Activated naive CD4-positive, alpha-beta T cell treated with anti-CD3 and anti-CD28 coated beads for 36 hours (primary cell): ENCODE data around the gene TAT. TPM values are rescaled to one million over a fixed set of nuclear protein-coding genes. Genes with fewer than 3 reads are reported as not detected.
"Not testable (repeated sequence)": the region's sequence is repeated elsewhere in the genome, so short reads cannot be mapped to it uniquely, and the experiment has no call there.

ENCODE experiments used
- CTCF ChIA-PET: fragments of 350-600 bp; sonication (Branson Sonifier 250); formaldehyde crosslinking; loops from one replicate; lab custom pipeline; 2021; ENCODE audit warnings: antibody characterized with exemption; lab: Charles Lee
- DNase-seq: peaks from one replicate; pipeline ENCODE4 v3.0.0-alpha.2; 2020
- H3K27ac Mint-ChIP-seq: one replicate; pipeline ENCODE4 v1.8.0; 2021; ENCODE audit warnings: mild to moderate bottlenecking, mixed read lengths
- H3K27me3 Mint-ChIP-seq: one replicate; pipeline ENCODE4 v1.8.0; 2021; ENCODE audit warnings: low read depth, mixed read lengths
- H3K36me3 Mint-ChIP-seq: one replicate; pipeline ENCODE4 v1.8.0; 2021; ENCODE audit warnings: low read depth, mixed read lengths
- H3K4me1 Mint-ChIP-seq: one replicate; pipeline ENCODE4 v1.8.0; 2021; ENCODE audit warnings: low read depth, mixed read lengths
- H3K4me3 Mint-ChIP-seq: one replicate; pipeline ENCODE4 v1.8.0; 2021; ENCODE audit warnings: mild to moderate bottlenecking, moderate library complexity, mixed read lengths
- H3K9me3 Mint-ChIP-seq: one replicate; pipeline ENCODE4 v1.8.0; 2021; ENCODE audit warnings: mixed read lengths
- intact Hi-C: fragments of 100-400 bp; cut with micrococcal nuclease; formaldehyde crosslinking; loops from one replicate; pipeline ENCODE4 v1.15.1; 2023
- total RNA-seq, 2 experiments: library from RNA; stranded (reverse); gene quantifications; one replicate each; pipeline ENCODE4 v1.2.3, GENCODE V29; 2021

Gene TAT
- total RNA-seq, 2 experiments from 2014 or later = not detected

DNA sequence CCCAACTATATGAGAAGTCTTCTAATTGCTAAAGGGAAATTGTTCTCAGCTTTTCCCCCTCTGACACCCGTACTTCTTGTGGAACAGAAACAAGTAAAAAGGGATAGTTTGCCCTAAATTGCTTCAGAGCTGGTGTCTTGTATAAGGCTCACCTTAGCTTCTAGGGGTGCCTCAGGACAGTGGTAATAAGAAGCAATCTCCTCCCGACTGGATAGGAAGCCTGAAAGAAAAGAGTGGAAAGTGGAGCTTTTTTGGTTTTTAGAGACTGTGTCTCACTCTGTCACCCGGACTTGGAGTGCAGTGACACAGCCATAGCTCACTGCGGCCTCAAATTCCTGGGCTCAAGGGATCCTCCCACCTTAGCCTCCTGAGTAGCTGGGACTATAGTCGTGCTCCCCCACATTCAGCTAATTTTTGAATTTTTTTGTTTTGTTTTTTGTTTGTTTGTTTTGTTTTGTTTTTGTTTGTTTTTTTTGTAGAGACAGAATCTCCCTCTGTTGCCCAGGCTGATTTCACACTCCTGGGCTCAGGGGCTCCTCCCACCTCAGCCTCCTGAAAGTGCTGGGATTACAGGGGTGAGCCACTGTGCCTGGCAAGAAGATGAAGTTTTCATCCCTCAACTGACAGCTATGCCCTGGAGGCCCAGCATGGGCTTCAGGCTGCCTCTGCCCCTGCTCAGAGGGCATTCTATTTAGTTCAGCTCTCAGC is 3.4 kb downstream of the TAT start:
- DNase-seq = no peak
- no peak overlapping the region for H3K4me3 Mint-ChIP-seq
- no peak overlapping the region for H3K27ac Mint-ChIP-seq
- no peaks in the 10 kb centered on the region for H3K4me1 Mint-ChIP-seq
- H3K9me3 Mint-ChIP-seq = no peaks in the 10 kb centered on the region
- intact Hi-C loops = no loop called here
- CTCF ChIA-PET = interaction anchor here (0.7 to 1.8 kb wide), 3 partner anchors 8 to 37 kb away, joined by 3 to 7 read pairs (median 3); no protein-coding TSS in a partner anchor
- H3K27me3 Mint-ChIP-seq = no peaks in the 10 kb centered on the region
- no peaks in the 10 kb centered on the region for H3K36me3 Mint-ChIP-seq

DNA sequence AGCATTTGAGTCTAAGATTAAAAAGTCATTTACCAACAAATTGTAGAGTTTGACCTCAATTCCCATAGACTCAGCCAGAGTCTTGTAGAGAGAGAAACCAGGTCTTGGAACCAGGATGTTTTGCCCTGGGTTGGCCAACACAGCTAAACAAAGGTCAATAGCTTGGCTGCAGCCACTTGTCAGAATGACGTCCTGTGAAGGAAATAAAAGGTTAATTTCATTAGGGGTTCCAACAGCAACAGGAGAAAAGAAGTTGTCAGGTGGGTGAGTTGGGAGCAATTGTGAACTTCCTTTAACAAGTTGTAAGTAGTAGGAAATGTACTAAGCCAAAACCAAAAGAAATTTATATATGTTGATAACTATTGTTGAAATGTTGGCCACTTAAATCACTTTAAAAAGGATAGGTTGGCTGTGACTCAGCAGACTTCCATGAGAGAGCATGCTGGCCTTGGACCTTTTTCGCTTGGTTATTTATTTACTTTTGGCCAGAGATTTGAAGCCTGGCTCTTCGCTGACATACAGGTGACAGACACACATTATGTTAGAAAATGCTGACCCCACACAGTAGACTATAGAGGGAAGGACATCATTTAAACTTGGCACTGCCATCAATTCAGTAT is 4.3 kb downstream of the TAT start:
- Mint-ChIP-seq H3K4me1 (no peaks in the 10 kb centered on the region), H3K36me3 (no peaks in the 10 kb centered on the region), H3K27ac (no peak overlapping the region), H3K27me3 (no peaks in the 10 kb centered on the region), H3K9me3 (no peaks in the 10 kb centered on the region), H3K4me3 (no peak overlapping the region)
- intact Hi-C loops = no loop called here
- no peak for DNase-seq
- CTCF ChIA-PET = interaction anchor here (0.6 to 1.8 kb wide), 4 partner anchors 7 to 308 kb away, joined by 3 to 7 read pairs (median 4); no protein-coding TSS in a partner anchor

DNA sequence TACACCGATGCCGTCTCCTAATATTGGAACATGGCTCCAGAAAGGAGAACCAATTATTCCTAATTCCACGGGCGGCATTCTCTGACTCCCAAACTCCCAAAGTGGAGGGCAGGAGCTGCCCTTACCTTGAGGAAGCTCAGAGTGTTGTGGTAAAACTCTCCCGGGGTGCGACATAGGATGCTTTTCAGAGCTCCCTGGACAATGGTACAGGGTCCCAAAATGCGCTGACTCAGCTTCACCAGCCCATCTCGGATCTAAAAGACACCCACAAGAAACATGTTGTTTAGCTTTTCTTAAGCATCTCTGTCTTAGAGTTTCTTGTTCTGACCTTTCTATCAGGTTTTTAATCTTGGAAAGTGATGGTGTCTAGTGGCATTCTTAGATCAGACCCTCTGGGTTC is 6.7 kb downstream of the TAT start:
- Mint-ChIP-seq H3K9me3 (no peaks in the 10 kb centered on the region), H3K4me1 (peaks cover 9% of the 10 kb centered on the region), H3K27ac (no peak overlapping the region), H3K27me3 (no peaks in the 10 kb centered on the region), H3K4me3 (no peak overlapping the region), H3K36me3 (no peaks in the 10 kb centered on the region)
- intact Hi-C loops = no loop called here
- no peak for DNase-seq
- CTCF ChIA-PET = interaction anchor here (2.4 kb wide), 1 partner anchor 41 kb away, joined by 11 read pairs; no protein-coding TSS in a partner anchor

DNA sequence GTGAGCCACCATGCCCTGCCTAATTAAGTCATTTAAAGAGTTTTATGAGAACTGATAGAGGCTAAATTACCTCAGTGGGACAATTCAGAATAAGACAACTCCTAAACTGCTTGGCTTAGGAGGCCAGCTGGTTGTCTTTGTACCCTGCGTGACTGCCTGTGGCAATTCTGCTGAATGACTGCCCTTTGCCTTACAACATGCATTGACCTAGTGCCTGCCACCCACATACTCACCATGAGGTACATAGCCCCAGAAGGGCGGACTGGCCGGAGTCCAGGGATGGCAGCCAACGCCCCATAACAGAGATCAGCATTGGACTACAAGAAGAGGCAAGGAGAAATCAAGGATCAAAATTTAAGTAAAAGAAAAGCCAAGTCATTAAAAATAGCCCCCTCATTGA is 7.3 kb downstream of the TAT start:
- H3K27me3 Mint-ChIP-seq = no peaks in the 10 kb centered on the region
- no peak for DNase-seq
- no peaks in the 10 kb centered on the region for H3K9me3 Mint-ChIP-seq
- CTCF ChIA-PET = interaction anchor here (2.4 kb wide), 1 partner anchor 41 kb away, joined by 11 read pairs; no protein-coding TSS in a partner anchor
- peaks cover 9% of the 10 kb centered on the region for H3K4me1 Mint-ChIP-seq
- H3K27ac Mint-ChIP-seq = no peak overlapping the region
- intact Hi-C loops = loop anchor here (5.0 kb wide), 1 partner anchor 313 kb away; the partner anchor contains the start of gene ZNF821
- no peaks in the 10 kb centered on the region for H3K36me3 Mint-ChIP-seq
- no peak overlapping the region for H3K4me3 Mint-ChIP-seq

DNA sequence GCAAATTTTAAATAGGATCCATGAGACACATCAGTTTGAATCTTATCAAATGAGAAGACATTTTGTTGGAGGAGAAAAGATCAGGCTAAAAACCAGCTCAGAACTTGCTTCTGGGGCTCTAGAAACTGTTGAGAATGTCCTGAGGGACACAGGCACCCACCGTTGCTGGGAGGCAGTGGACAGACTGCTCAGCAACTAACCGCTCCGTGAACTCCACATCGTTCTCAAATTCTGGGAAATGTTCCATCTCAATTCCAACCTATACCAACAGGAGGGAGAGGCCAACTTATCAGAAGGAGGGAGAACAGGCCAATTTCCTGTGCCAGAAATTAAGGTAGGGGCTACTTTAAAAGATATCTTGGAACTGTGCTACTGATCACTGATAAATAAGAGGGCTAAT is 8.3 kb downstream of the TAT start:
- DNase-seq = no peak
- CTCF ChIA-PET = interaction anchor here (2.4 kb wide), 1 partner anchor 42 kb away, joined by 11 read pairs; no protein-coding TSS in a partner anchor
- Mint-ChIP-seq H3K27ac (no peak overlapping the region), H3K27me3 (no peaks in the 10 kb centered on the region), H3K4me3 (no peak overlapping the region), H3K4me1 (peaks cover 15% of the 10 kb centered on the region), H3K36me3 (no peaks in the 10 kb centered on the region), H3K9me3 (no peaks in the 10 kb centered on the region)
- intact Hi-C loops = loop anchor here (5.0 kb wide), 1 partner anchor 314 kb away; the partner anchor contains the start of gene ZNF821

DNA sequence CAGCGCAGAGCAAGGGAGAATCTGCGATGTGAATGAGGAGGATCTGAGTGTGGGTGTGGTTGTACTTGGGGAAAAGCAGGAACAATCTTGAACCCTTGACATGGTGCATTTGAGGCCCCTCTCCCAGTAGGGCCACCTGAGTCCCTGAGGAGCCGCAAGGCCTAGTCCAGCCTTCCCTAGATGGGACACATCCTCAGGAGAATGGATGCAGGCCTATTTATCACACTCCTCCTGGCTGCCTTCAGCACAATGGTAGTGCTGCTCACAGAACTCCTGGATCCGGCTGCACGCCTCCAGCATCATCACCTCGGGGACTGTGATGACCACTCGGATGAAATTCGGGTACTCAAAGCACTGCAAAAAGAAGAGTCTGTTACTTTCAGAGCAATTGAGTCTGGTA is 9.0 kb downstream of the TAT start:
- Mint-ChIP-seq H3K9me3 (no peaks in the 10 kb centered on the region), H3K36me3 (no peaks in the 10 kb centered on the region), H3K27ac (no peak overlapping the region), H3K4me1 (peaks cover 15% of the 10 kb centered on the region), H3K27me3 (no peaks in the 10 kb centered on the region), H3K4me3 (no peak overlapping the region)
- DNase-seq = no peak
- CTCF ChIA-PET = interaction anchor here (0.6 kb wide), 1 partner anchor 129 kb away, joined by 3 read pairs; no protein-coding TSS in a partner anchor
- intact Hi-C loops = loop anchor here (5.0 kb wide), 1 partner anchor 314 kb away; the partner anchor contains the start of gene ZNF821

DNA sequence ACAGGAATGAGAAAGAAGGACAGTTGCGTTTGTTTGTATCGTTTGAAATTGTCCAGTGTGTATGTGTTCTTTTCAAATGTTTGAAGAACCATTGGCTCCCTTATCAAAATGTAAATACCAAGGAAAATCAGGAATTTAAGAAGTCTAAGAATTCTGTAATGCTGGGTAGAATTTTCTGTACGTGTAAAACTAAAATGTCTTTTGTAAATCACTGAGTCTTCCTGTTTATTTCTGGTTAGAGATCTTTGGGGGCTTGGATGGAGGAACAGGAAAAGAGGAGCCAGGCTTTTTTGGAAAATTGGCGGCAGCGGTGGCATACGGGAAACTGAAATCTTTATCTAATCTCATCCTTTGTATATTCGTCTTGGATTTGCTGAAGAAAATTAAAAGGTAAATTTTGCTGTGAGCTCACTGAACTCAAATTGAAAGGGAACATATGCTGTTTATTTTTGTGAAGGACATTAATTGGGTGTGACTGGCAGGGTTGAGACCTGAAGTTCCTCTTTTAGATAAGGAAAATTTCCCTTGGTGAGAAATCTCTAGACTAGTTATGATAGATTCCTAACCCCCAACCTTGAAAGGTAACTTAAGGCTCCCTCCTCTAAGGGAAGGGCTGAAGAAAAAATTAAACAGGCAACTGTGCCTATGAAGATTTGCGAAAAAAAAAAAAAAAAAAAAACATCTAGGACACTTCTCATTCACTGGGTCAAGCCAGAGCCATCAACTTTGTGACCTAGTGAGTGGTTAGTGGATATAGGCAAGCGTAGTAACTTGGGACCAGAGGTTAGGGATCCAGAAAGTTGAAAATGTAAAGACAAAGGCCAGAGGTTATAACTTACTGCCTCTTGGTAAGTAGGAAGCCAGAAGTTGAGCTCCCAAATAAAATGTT is 10.8 kb downstream of the TAT start:
- H3K4me3 Mint-ChIP-seq = peak overlapping the region; percentile 80
- no peaks in the 10 kb centered on the region for H3K27me3 Mint-ChIP-seq

DNA sequence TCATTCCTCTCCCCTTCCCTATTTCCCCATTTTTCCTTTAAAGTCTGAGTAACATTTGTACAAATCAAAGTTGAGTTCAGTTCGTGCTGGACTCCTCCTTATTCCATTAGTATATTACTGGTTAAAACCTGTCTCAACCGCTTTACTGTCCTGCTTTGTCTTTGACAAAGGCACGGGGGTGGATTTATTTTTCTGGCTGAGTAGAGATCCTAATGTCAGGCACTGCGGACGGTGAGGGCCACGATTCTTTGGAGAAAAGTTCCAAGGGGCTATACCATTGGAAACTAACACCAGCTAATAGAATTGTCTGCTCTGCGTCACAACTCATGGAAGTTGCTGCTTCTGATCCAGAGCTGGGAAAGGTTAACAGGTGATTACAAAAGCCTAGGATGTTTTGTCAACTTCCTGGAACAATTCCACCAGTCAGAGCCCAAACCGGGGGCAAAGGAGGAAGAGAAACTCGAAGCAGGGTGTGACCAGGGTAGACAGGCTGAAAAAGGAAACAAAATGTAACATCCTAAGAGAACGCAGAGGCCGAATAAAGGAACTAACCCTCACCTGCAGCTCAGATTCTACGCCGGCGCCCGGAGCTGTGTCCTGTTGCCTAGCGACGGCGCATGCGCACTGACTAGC is 12.4 kb downstream of the TAT start:
- H3K9me3 Mint-ChIP-seq = peaks cover 8% of the 10 kb centered on the region
- CTCF ChIA-PET = interaction anchor here (0.5 to 3.1 kb wide), 14 partner anchors 9 to 571 kb away, joined by 3 to 75 read pairs (median 4); no protein-coding TSS in a partner anchor
- peak overlapping the region; percentile 80 for H3K4me3 Mint-ChIP-seq
- H3K4me1 Mint-ChIP-seq = peaks cover 15% of the 10 kb centered on the region
- intact Hi-C loops = loop anchor here (2.0 kb wide), 1 partner anchor 276 kb away; the partner anchor contains the start of gene CMTR2
- no peaks in the 10 kb centered on the region for H3K36me3 Mint-ChIP-seq
- no peaks in the 10 kb centered on the region for H3K27me3 Mint-ChIP-seq
- DNase-seq = no peak
- H3K27ac Mint-ChIP-seq = peak overlapping the region; percentile 88

More for the DNA sequence above, 10.8 kb downstream of the TAT start:
- intact Hi-C loops = loop anchor here (1.0 to 5.0 kb wide), 10 partner anchors 45 to 765 kb away; partner anchors contain the start of genes CMTR2, DHODH, DHX38 and IST1
- Mint-ChIP-seq H3K4me1 (peaks cover 15% of the 10 kb centered on the region), H3K9me3 (peaks cover 8% of the 10 kb centered on the region), H3K27ac (peak overlapping the region; percentile 88), H3K36me3 (no peaks in the 10 kb centered on the region)
- CTCF ChIA-PET = interaction anchor here (0.5 to 3.1 kb wide), 11 partner anchors 7 to 395 kb away, joined by 3 to 75 read pairs (median 4); no protein-coding TSS in a partner anchor
- DNase-seq = no peak

DNA sequence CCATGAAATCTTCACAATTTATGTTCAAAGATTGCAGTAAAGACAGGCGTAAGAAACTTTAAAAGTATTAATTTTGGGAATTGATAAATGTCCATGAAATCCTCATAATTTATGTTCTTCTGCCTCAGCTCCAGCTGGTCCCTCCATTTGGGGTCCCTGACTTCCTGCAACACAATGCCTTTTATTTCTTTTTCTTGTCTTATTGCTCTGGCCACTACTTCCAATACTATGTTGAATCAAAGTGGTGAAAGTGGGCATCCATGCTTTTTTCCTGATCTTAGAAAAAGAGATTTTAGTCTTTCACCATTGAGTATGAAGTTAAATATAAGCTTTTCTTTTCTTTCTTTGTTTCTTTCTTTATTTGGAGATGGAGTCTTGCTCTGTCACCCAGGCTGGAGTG is 14.3 kb downstream of the TAT start:
- H3K4me1 Mint-ChIP-seq = peaks cover 15% of the 10 kb centered on the region
- no peaks in the 10 kb centered on the region for H3K36me3 Mint-ChIP-seq
- CTCF ChIA-PET = interaction anchor here (1.1 kb wide), 1 partner anchor 49 kb away, joined by 3 read pairs; no protein-coding TSS in a partner anchor
- intact Hi-C loops = no loop called here
- DNase-seq = no peak
- H3K9me3 Mint-ChIP-seq = peaks cover 8% of the 10 kb centered on the region
- no peak overlapping the region for H3K27ac Mint-ChIP-seq
- H3K4me3 Mint-ChIP-seq = no peak overlapping the region
- H3K27me3 Mint-ChIP-seq = no peaks in the 10 kb centered on the region

DNA sequence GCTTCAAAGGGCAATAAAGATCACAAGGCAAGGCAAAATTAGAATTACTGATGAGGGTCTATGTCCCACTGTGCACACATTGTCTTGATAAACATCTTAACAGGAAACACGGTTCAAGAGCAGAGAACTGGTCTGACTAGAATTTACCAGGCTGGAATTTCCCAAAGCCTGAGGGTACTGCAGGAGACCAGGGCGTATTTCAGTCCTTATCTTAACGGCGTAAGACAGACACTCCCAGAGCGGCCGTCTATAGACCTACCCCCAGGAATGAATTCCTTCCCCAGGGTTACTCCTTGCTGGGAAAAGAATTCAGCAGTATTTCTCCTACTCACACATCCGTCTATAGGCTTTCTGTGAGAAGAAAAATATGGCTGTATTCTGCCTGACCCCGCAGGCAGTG is 15.0 kb downstream of the TAT start:
- H3K4me3 Mint-ChIP-seq, DNase-seq, H3K27me3 Mint-ChIP-seq, H3K9me3 Mint-ChIP-seq, CTCF ChIA-PET, H3K27ac Mint-ChIP-seq, H3K36me3 Mint-ChIP-seq, intact Hi-C loops: not testable (repeated sequence)
- peaks cover 15% of the 10 kb centered on the region for H3K4me1 Mint-ChIP-seq

DNA sequence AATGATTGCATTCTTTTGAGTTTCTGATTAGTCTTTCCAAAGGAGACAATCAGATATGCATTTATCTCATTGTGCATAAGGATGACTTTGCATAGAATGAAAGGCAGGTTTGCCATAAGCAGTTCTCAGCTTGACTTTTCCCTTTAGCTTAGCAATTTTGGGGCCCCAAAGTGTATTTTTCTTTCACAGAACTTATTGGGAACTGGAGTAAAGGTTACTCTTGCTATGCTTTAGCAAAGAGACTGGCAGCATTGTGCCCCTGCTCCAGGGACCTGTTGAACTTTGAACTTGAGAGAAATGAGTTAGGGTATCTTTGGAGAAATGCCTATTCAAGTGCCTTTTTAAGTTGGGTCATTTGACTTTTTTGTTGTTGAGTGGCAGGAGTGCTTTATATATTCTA is 17.0 kb downstream of the TAT start:
- Mint-ChIP-seq H3K27ac (no peak overlapping the region), H3K27me3 (no peaks in the 10 kb centered on the region), H3K9me3 (peaks cover 8% of the 10 kb centered on the region), H3K36me3 (no peaks in the 10 kb centered on the region), H3K4me1 (peaks cover 7% of the 10 kb centered on the region), H3K4me3 (no peak overlapping the region)
- intact Hi-C loops = no loop called here
- CTCF ChIA-PET = no interaction called here
- DNase-seq = no peak
